ENCODE measurements around the gene PPP2R2B. TPM values are rescaled to one million over a fixed set of nuclear protein-coding genes. Genes with fewer than 3 reads are reported as not detected.

PPP2R2B gene
- total and polyA plus RNA-seq, 2 experiments from 2014 or later: 14.4 to 21.1 TPM

DNA sequence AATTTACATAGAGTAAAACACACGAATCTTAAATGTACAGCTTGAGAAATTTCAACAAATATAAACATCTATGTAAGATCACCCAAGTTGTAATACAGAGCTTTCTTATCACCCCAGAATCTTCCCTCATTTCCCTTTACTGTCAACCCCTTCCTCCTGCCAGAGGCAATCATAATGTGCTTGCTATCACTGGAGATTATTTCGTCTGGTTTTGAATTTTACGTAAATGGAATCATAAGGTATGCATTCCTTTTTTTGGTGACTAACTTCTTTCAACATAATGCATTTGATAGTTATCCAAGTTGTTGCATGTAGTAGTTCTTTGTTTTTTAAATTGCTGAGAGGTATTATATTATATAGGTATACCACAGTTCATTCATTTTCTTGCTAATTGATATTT is 325.1 kb downstream of the PPP2R2B start:
- Histone ChIP-seq H3K4me1 (ENCODE audit: low read depth) (no peaks in the 10 kb centered on the region), H3K9me3 (ENCODE audit: low read depth) (no peaks in the 10 kb centered on the region), H3K27ac (no peak overlapping the region), H3K4me3 (no peak overlapping the region), H3K36me3 (no peaks in the 10 kb centered on the region), H3K27me3 (no peaks in the 10 kb centered on the region)
- TF ChIP-seq, protein P1, sequence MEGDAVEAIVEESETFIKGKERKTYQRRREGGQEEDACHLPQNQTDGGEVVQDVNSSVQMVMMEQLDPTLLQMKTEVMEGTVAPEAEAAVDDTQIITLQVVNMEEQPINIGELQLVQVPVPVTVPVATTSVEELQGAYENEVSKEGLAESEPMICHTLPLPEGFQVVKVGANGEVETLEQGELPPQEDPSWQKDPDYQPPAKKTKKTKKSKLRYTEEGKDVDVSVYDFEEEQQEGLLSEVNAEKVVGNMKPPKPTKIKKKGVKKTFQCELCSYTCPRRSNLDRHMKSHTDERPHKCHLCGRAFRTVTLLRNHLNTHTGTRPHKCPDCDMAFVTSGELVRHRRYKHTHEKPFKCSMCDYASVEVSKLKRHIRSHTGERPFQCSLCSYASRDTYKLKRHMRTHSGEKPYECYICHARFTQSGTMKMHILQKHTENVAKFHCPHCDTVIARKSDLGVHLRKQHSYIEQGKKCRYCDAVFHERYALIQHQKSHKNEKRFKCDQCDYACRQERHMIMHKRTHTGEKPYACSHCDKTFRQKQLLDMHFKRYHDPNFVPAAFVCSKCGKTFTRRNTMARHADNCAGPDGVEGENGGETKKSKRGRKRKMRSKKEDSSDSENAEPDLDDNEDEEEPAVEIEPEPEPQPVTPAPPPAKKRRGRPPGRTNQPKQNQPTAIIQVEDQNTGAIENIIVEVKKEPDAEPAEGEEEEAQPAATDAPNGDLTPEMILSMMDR (IDR thresholded peaks at IDR 0.05; ENCODE audit: low read depth, low read length): no peak
- DNase-seq (ENCODE audit: low read depth in 1 of 2, low spot score in 1 of 2): peak in 1 of 2 donors; percentile 10

DNA sequence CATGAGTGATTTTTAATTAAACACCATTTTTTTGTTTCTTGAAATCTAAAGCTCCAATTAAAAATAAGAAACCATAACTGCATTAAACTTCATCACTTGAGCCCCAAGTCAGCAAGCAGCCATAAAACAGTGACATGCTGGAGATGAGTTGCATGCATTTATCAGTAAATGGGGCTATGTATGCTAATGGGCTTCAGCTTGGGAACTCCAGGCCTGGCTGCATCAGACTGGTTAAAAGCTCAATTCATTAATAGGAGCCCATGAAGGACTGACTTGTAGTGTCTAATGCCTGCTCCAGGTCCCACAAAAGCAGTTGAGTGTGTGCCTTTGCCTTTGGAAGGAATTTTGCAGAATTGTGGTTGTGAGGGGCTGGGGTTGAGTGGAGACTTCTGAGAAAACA is 328.9 kb downstream of the PPP2R2B start:
- no peak overlapping the region for H3K4me3 ChIP-seq
- H3K4me1 ChIP-seq (ENCODE audit: low read depth): no peaks in the 10 kb centered on the region
- H3K27ac ChIP-seq: no peak overlapping the region
- no peak for DNase-seq (ENCODE audit: low read depth in 1 of 2, low spot score in 1 of 2)
- no peaks in the 10 kb centered on the region for H3K9me3 ChIP-seq (ENCODE audit: low read depth)
- H3K27me3 ChIP-seq: no peaks in the 10 kb centered on the region
- TF ChIP-seq, protein P1 (IDR thresholded peaks at IDR 0.05; ENCODE audit: low read depth, low read length): no peak
- no peaks in the 10 kb centered on the region for H3K36me3 ChIP-seq

DNA sequence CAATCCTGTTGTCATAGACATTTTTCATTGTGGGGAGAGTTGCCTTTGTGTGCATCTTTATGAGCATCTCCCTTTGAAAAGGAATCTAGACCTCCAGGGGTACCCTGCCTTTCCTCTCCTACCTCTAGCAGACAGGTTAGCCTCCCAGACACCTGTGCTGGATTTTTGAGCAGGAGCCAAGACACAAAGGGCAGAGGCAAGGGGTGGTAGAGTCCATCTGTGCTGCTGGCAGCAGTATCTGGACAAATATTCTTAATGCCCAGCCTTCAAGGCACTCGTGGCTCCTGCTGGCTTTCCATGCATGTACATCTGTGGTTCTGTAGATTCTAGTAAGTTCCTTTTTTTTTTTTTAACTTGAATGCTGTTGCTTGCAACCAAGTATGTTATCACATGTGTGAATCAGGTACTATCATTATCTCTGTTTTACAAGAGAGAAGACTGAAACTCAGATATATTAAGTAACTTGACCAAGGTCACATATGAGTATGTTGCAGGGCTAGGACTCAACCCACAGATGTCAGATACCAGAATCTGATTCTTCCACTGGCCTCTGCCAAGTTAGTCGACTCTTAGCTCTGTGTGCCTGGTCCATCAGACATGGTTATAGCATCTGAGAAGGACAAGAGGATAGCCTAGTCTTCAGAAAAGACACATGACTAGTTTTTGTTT is 329.6 kb downstream of the PPP2R2B start:
- no peak overlapping the region for H3K27ac ChIP-seq
- H3K4me1 ChIP-seq (ENCODE audit: low read depth): no peaks in the 10 kb centered on the region
- no peak for DNase-seq (ENCODE audit: low read depth in 1 of 2, low spot score in 1 of 2)
- no peaks in the 10 kb centered on the region for H3K9me3 ChIP-seq (ENCODE audit: low read depth)
- H3K36me3 ChIP-seq: no peaks in the 10 kb centered on the region
- TF ChIP-seq, protein P1 (IDR thresholded peaks at IDR 0.05; ENCODE audit: low read depth, low read length): no peak
- no peaks in the 10 kb centered on the region for H3K27me3 ChIP-seq
- H3K4me3 ChIP-seq: no peak overlapping the region

DNA sequence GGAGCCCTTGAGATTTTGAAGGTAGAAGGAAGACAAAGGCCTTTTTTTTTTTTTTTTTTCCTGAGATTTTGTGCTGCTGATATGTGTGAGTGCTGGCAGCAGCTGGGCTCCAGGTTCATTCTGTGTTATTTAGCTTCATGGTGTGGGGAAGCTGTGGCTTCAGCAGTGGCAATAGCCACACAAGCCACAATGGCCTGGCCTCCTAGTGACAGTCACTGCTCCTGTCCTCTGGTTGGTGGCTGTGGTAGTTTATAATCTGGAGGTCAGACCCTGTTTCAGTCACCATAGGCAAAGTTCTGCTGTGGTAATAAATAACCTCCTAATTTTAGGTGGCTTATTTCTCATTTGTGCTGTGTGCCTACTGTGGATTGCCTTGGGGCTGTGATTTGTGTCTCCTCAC is 334.3 kb downstream of the PPP2R2B start:
- TF ChIP-seq, protein P1 (IDR thresholded peaks at IDR 0.05; ENCODE audit: low read depth, low read length): no peak
- no peak overlapping the region for H3K27ac ChIP-seq

DNA sequence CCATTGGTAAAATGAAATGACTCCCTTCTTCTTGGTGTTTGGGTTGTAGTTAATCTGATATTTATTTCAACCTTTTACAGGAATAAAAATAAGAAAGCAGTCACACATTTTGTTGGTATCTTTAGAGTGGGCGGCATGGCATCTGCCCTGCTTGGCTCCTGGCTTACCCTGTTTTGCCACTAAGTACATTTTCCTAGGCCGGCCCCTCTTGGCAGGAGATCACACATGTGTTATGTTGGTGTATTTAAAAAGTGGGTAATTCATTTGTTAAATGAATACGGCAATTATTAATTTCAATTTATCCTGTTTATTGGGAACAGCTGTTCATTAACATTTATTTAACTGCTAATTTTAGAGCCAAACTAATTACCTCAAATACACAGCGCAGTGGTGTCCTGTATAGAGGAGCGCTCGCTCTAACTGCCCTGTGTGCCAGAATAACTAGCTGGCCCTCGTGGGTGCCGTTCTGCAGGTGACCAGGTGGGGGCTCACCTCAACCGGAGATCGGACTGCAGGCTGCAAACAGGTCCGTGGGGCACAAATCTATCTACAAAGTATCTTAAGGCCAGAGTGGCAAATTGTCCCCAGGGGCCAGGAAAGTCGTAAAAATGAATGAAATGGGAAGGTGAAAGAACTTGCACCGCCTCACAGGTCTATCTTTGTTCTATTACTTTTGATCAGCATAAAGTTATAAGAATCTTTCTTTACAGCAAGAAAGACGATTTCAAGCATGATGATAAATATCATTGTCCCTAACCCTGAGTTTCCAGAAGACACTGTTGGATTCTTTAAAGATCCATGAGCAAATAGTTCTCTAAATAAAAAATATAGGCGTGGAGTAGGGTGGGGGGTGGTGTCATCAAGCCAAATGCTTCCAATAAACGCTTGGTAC is 336.4 kb downstream of the PPP2R2B start:
- TF ChIP-seq, protein P1 (IDR thresholded peaks at IDR 0.05; ENCODE audit: low read depth, low read length): peak; percentile 93
- no peaks in the 10 kb centered on the region for H3K4me1 ChIP-seq (ENCODE audit: low read depth)
- no peak overlapping the region for H3K4me3 ChIP-seq
- DNase-seq (ENCODE audit: low read depth in 1 of 2, low spot score in 1 of 2): peak; percentile 75 to 82
- H3K9me3 ChIP-seq (ENCODE audit: low read depth): no peaks in the 10 kb centered on the region
- no peaks in the 10 kb centered on the region for H3K27me3 ChIP-seq
- H3K36me3 ChIP-seq: no peaks in the 10 kb centered on the region
- H3K27ac ChIP-seq: no peak overlapping the region

More for the DNA sequence above, 334.3 kb downstream of the PPP2R2B start:
- no peaks in the 10 kb centered on the region for H3K36me3 ChIP-seq
- no peaks in the 10 kb centered on the region for H3K4me1 ChIP-seq (ENCODE audit: low read depth)
- DNase-seq (ENCODE audit: low read depth in 1 of 2, low spot score in 1 of 2): no peak
- no peak overlapping the region for H3K4me3 ChIP-seq
- no peaks in the 10 kb centered on the region for H3K27me3 ChIP-seq
- H3K9me3 ChIP-seq (ENCODE audit: low read depth): no peaks in the 10 kb centered on the region

Measured in cardiac muscle cell (in vitro differentiated cells and primary cell).